Gastroesophageal sphincter (tissue), 4 donors: ENCODE results near the gene BMAL1. TPM values are rescaled to one million over a fixed set of nuclear protein-coding genes. Genes with fewer than 3 reads are reported as not detected.
A peak's percentile ranks its signal among the peaks of the same experiment; 100 is the strongest.

Source experiments
- ATAC-seq: fragments of 150-250 bp; one replicate; pipeline ENCODE4 v1.9.1; 2016; ENCODE audit warnings: mild to moderate bottlenecking, moderate library complexity
- H3K27ac ChIP-seq, 4 donors: fragments of 200-600 bp; sonication (generic) in 3 of 4; 1 replicate in 3 of 4; 2 replicates in 1 of 4; pipeline ENCODE4 v1.5.1; 2016 to 2019
- H3K27me3 ChIP-seq: fragments of 200-600 bp; sonication (generic); one replicate; pipeline ENCODE4 v1.5.1; 2019
- H3K36me3 ChIP-seq, 2 donors: fragments of 200-600 bp; sonication (generic); one replicate each; pipeline ENCODE4 v1.5.1; 2019; ENCODE audit warnings: control low read depth in 1 of 2
- H3K4me1 ChIP-seq, 3 donors: fragments of 200-600 bp; sonication (generic); 1 replicate in 2 of 3; 2 replicates in 1 of 3; pipeline ENCODE4 v1.5.1; 2016 to 2019; ENCODE audit warnings: control low read depth in 2 of 3
- H3K4me3 ChIP-seq, 2 donors: fragments of 200-600 bp; sonication (generic); one replicate each; pipeline ENCODE4 v1.5.1; 2019; ENCODE audit warnings: mild to moderate bottlenecking in 1 of 2, moderate library complexity in 1 of 2
- H3K9me3 ChIP-seq, 3 donors: fragments of 200-600 bp; sonication (generic); one replicate each; pipeline ENCODE4 v1.5.1; 2017 to 2019; ENCODE audit warnings: control low read depth in 2 of 3
- EP300 ChIP-seq: sonication (generic); formaldehyde crosslinking; IDR thresholded peaks from one replicate; pipeline ENCODE4 v1.6.1; 2017; ENCODE audit warnings: antibody characterized with exemption, mild to moderate bottlenecking
- POLR2A ChIP-seq, 2 donors: fragments of 450-650 bp; IDR thresholded peaks; one replicate each; pipeline ENCODE4 v1.6.1; 2017; ENCODE audit warnings: antibody characterized with exemption in 2 of 2, mild to moderate bottlenecking in 2 of 2, moderate library complexity in 1 of 2
- POLR2AphosphoS5 ChIP-seq: sonication (generic); formaldehyde crosslinking; IDR thresholded peaks from one replicate; pipeline ENCODE4 v1.6.1; 2017; ENCODE audit warnings: antibody characterized with exemption
- WGBS, 2 donors: methylation state at CpG; one replicate each; pipeline ENCODE4 v1.1.5; 2018; ENCODE audit warnings: low coverage in 1 of 2; 5-methylcytosine and 5-hydroxymethylcytosine counted together
- total RNA-seq, 4 donors: library from RNA; depleted of rRNA; stranded (reverse); fragments of >200 nt; gene quantifications; one replicate each; pipeline ENCODE4 v1.1.0, GENCODE V29; 2016
- TF ChIP-seq, protein P1 (sequence below), 4 experiments: fragments of 200-600 bp in 2 of 4; fragments of 450-650 bp in 2 of 4; sonication (generic) in 1 of 4; IDR thresholded peaks; one replicate each; pipeline ENCODE4 v1.5.1; 2017 to 2019; ENCODE audit warnings: antibody characterized with exemption in 4 of 4, mild to moderate bottlenecking in 2 of 4, moderate library complexity in 2 of 4

Gene BMAL1
- 10 to 100 TPM; 32.2 to 38.4 (median 36.0) TPM for total RNA-seq

- no peaks in the 10 kb centered on the region for H3K36me3 ChIP-seq
- peaks cover 0 to 54% (median 11%) of the 10 kb centered on the region in 3 donors for H3K4me1 ChIP-seq
- H3K27me3 ChIP-seq: no peaks in the 10 kb centered on the region
- peak within 1 kb of the TSS; percentile 65 to 83 for H3K4me3 ChIP-seq
- peak; percentile 52 for ATAC-seq
- peak within 1 kb of the TSS; percentile 85 to 98 (median 94) for H3K27ac ChIP-seq
- TF ChIP-seq POLR2A (IDR thresholded peaks at IDR 0.05) (peak; percentile 35 to 77), EP300 (no peak), POLR2AphosphoS5 (peak; percentile 15)
- TF ChIP-seq, protein P1, sequence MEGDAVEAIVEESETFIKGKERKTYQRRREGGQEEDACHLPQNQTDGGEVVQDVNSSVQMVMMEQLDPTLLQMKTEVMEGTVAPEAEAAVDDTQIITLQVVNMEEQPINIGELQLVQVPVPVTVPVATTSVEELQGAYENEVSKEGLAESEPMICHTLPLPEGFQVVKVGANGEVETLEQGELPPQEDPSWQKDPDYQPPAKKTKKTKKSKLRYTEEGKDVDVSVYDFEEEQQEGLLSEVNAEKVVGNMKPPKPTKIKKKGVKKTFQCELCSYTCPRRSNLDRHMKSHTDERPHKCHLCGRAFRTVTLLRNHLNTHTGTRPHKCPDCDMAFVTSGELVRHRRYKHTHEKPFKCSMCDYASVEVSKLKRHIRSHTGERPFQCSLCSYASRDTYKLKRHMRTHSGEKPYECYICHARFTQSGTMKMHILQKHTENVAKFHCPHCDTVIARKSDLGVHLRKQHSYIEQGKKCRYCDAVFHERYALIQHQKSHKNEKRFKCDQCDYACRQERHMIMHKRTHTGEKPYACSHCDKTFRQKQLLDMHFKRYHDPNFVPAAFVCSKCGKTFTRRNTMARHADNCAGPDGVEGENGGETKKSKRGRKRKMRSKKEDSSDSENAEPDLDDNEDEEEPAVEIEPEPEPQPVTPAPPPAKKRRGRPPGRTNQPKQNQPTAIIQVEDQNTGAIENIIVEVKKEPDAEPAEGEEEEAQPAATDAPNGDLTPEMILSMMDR (IDR thresholded peaks at IDR 0.05): peak in 1 of 4 experiments; percentile 3
- WGBS, 2 donors: 0% methylated on average over 2 of the region's 95 CpGs; no CpG with 5 or more reads in 1 of the 2 donors
- no peaks in the 10 kb centered on the region for H3K9me3 ChIP-seq
These were observed at the start of gene BMAL1 for GRCh38 chr11:13277768-13278608. TSS of gene BMAL1 (plus strand) at chr11:13277790. CDS start at chr11:13354309, 76,519 bp downstream.

DNA sequence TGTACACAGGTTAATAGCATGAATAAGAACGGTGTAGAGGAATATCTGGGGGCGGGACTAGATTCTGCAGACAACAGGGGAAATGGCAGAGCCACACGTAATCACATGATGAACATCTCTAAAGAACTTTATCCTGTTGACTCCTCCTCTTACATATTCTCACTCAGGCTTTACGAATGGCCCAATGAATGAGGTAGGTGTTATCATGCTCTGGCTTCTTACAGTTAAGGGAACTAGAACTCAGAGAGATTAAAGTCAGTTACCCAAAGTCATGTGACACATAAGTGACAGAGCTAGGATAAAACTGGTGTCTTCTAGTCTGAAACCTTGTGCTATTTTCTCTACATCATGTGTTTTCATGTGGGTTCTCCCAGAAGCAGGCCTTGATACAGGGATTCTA, 49.0 kb upstream of the BMAL1 start:
- peak overlapping the region in 1 of 4 donors; percentile 13 for H3K27ac ChIP-seq
- 75 to 82% methylated on average over 4 of the region's 4 CpGs for WGBS, 2 donors

GRCh38 chr11:13229136-13229535, 48.5 kb upstream of the BMAL1 start:
- Histone ChIP-seq H3K4me3 (no peak overlapping the region), H3K4me1 (peaks cover 0 to 33% (median 3%) of the 10 kb centered on the region in 3 donors), H3K27me3 (no peaks in the 10 kb centered on the region), H3K27ac (peak overlapping the region in 1 of 4 donors; percentile 13), H3K36me3 (no peaks in the 10 kb centered on the region), H3K9me3 (no peaks in the 10 kb centered on the region)
- TF ChIP-seq POLR2AphosphoS5: no peak
- TF ChIP-seq, protein P1 (IDR thresholded peaks at IDR 0.05): no peak
- no peak for TF ChIP-seq EP300
- ATAC-seq: peak; percentile 26
- WGBS, 2 donors: 40 to 80% methylated on average over 1 of the region's 4 CpGs

More for the DNA sequence above, 49.0 kb upstream of the BMAL1 start:
- no peaks in the 10 kb centered on the region for H3K27me3 ChIP-seq
- TF ChIP-seq EP300 (no peak), POLR2A (IDR thresholded peaks at IDR 0.05) (no peak)
- no peaks in the 10 kb centered on the region for H3K36me3 ChIP-seq
- H3K4me1 ChIP-seq: peaks cover 0 to 33% (median 3%) of the 10 kb centered on the region in 3 donors
- H3K4me3 ChIP-seq: no peak overlapping the region
- ATAC-seq: no peak
- H3K9me3 ChIP-seq: no peaks in the 10 kb centered on the region

- WGBS, 2 donors: 36 to 40% methylated on average over 2 of the region's 2 CpGs
- H3K9me3 ChIP-seq: no peaks in the 10 kb centered on the region
- no peaks in the 10 kb centered on the region for H3K36me3 ChIP-seq
- TF ChIP-seq, protein P1 (IDR thresholded peaks at IDR 0.05): no peak
- TF ChIP-seq POLR2A (IDR thresholded peaks at IDR 0.05): no peak
- no peak for TF ChIP-seq EP300
- no peak for TF ChIP-seq POLR2AphosphoS5
- H3K27me3 ChIP-seq: no peaks in the 10 kb centered on the region
- peaks cover 0 to 33% (median 3%) of the 10 kb centered on the region in 3 donors for H3K4me1 ChIP-seq
- ATAC-seq: peak; percentile 38
- peak overlapping the region in 1 of 4 donors; percentile 13 for H3K27ac ChIP-seq
- H3K4me3 ChIP-seq: no peak overlapping the region
These were observed 47.8 kb upstream of the BMAL1 start for GRCh38 chr11:13229711-13230318.

DNA sequence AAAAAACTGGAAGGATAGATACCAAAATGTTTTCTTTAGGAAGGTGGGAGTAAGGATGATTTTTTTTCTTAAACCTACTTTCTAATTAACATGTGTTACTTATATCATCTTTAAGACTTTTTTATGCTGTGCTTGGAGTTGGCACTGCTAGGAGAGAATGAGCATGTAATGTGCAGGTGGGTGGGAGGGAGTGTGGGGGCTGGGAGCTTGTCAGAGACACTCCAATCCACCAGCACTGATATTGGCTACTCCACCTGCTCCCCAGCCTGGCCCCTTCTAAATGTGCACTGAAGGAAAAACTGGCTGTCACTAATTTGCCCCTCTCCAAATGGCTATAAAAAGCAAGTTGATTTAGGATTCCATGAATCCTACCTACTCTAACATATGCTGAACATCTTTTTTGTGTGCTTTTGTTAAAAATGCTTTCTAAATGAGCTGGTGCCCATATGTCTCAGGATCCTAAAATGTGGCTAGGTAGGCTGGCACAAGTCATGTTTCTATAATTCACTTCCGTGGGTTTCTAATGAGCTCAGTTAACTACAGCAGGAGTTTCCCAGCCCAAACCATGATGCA, 44.3 kb upstream of the BMAL1 start:
- H3K9me3 ChIP-seq: peaks cover 0 to 7% (median 0%) of the 10 kb centered on the region in 3 donors
- no peak for ATAC-seq
- no peaks in the 10 kb centered on the region for H3K27me3 ChIP-seq
- 100% methylated on average over 1 of the region's 1 CpG; no CpG with 5 or more reads in 1 of the 2 donors for WGBS, 2 donors
- no peak overlapping the region for H3K4me3 ChIP-seq
- H3K36me3 ChIP-seq: no peaks in the 10 kb centered on the region
- no peak for TF ChIP-seq POLR2AphosphoS5
- TF ChIP-seq, protein P1 (IDR thresholded peaks at IDR 0.05): no peak
- TF ChIP-seq EP300: no peak
- TF ChIP-seq POLR2A (IDR thresholded peaks at IDR 0.05): no peak
- peaks cover 0 to 33% (median 3%) of the 10 kb centered on the region in 3 donors for H3K4me1 ChIP-seq
- H3K27ac ChIP-seq: no peak overlapping the region
